GM21528 (cell line): ENCODE results near the gene MLPH.

Experiments used
- ATAC-seq: cut with Tn5 transposase; IDR thresholded peaks from one replicate; pipeline ENCODE4 v1.9.1; 2021; ENCODE audit warnings: mild to moderate bottlenecking, moderate library complexity; ENCODE audit not compliant: unreplicated experiment, low FRiP score

MLPH gene

GRCh38 chr2:237538001-237538720 is 51.1 kb downstream of the MLPH start:
- ATAC-seq, result no peak

DNA sequence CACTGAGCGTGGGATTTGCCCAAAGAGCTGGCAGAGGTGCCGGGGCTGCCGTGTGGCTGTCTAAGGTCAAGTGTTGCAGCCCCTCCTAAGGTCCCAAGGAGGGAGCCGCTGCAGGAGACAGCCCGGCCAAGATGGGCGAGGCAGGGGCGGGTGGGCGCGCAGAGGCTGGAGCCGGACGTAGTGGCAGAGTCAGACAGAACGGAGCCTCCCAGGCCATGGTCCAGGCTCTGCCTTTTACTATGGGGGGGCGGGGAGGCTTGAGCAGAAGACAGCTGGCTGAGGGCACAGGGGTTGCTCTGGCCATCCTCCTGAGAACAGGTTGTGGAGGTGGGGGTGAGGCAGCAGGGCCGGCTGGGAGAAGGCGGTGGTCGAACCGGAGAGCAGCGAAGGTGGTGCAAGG is 51.9 kb downstream of the MLPH start:
- no peak for ATAC-seq

DNA sequence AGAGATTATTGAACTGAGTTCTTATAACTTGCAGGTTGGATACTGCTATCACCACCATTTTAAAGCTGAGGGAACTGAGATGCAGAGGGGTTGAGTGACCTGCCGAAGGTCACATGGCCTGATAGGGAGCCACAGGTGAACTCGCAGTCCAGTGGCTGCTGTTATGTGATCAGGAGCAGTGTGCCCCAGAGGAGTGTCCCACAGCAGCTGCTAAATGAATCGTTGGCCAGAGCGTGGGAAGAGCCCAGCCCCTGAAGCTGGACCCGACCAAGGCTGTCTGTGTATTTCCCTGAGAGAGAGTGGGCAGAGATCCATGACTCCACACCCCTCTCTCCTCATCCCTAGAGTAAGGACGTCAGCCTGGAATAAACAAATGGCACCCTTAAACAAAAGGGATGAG is 52.6 kb downstream of the MLPH start:
- ATAC-seq, result no peak

- ATAC-seq, result no peak
Observed at GRCh38 chr2:237540223-237540775, 53.2 kb downstream of the MLPH start.

DNA sequence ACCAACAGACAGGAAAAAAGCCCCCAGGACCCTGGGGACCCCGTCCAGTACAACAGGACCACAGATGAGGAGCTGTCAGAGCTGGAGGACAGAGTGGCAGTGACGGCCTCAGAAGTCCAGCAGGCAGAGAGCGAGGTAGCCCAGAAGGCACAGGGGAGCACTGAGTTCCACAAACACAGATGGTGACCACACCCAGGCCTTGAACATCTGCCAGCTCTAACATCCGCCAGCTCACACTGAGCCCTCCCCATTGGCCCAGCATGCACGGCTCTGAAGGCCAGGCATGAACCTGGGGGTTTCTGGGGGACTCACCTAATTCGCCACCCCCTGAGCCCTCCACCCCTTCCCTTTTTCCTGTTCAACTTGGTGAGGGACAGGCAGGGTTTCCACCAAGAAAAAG is 53.8 kb downstream of the MLPH start:
- no peak for ATAC-seq

DNA sequence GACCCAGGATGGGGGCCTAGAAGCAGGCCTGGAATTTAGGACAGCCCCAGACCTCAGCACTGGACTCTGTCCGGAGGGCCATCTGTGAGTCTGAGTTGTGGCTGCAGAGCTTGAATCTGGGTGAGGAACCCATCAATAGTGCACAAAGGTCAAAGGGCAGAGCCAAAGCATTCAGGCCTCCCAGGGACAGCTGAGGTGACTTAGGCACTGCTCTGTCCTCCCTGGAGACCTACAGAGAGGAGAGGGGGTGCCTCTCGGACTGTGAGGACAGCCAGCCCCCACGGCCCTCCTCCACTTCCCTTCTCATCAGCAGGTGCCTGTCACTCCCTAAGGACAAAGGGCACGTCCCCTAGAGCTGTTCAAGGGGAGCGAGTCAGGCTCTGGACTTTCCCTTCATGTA is 54.2 kb downstream of the MLPH start:
- no peak for ATAC-seq

DNA sequence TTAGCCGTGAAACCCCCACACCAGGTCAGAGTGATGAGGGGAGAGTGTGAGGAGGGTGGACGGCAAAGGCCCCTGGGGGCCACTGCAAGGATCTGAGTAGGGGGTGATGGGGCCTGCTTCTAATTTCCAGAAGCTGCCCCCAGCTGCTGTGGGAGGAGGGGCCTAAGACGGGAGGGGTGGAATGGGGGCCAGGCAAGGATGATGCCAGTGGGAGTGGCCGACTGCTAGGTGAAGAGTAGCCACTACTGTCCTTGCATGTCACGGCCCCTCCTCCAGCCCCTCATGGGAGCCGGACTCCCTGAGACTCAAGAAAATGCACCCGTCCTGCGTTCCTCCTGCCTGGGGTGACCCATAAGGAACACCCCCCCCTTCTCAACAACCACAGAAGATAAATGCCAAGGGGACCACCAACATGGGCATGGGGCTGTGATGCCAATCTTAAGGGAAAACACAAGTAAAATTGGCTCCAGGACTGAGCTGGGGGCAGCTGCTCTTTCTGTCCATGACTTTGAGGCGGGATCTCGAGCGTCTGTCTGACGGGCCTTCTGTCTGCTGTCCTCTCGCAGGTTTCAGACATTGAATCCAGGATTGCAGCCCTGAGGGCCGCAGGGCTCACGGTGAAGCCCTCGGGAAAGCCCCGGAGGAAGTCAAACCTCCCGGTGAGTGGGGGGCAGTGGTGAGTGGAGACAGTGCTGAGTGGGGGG is 55.1 kb downstream of the MLPH start:
- ATAC-seq, result no peak

DNA sequence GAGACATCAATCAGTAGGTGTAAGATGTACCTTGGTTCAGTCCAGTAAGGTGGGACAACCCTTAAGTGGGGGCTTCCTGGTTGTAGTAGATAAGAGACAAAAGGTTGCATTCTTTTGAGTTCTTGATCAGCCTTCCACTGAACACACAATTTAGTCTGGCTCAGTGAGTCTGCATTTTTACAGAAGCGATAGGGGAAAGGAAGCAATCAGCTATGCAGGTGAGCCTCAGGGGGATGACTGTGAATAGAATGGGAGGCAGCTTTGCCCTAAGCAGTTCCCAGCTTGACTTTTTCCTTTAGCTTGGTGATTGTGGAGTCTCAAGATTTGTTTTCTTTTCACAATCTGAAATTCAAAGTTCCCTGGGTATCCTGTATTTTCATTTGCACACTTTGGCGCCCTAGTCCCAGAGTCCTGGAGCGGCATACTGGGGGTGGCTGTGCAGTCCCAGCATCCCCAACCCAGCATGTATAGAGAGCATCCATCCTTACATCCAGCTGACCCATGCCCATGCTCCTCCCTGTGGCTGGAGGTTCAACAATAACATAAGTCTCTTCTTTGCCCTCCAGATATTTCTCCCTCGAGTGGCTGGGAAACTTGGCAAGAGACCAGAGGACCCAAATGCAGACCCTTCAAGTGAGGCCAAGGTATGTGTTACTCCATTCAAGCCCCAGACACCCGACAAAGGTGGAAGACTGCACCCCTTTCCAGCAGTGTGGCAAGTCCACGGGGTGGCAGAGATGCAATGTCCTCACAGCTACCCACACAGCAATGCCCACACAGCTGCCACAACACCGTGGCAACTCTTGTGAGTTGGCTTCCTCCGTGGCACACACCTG is 59.2 kb downstream of the MLPH start:
- no peak for ATAC-seq

- no peak for ATAC-seq
Observed at GRCh38 chr2:237546876-237547395, 59.9 kb downstream of the MLPH start.

DNA sequence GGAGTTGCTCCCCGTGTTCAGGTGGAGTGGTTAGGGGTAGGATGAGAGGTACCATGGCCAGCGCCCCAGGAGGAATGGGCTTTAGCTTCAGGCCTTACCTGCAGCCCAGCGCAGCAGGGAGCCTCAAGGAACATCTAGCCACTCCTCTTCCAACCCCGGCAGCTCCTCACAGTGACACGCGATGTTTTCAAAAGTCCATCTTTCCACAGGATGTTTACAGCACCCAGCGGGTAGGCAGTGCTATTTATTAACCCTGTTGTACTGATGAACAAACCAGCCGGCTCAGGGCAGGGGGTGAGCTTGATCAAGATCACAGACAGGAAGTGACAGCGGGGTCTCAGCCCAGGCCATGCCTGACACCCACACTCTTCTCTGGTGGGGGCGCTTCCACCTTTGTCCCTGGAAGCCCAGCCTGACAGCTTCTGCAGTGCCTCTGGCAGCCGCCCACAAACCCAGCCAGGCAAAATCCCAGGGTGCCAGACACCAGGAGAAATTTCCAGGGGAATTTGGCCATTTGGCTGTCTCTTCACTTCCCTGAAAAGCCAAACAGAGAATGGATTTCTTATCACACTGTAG is 60.9 kb downstream of the MLPH start:
- no peak for ATAC-seq

DNA sequence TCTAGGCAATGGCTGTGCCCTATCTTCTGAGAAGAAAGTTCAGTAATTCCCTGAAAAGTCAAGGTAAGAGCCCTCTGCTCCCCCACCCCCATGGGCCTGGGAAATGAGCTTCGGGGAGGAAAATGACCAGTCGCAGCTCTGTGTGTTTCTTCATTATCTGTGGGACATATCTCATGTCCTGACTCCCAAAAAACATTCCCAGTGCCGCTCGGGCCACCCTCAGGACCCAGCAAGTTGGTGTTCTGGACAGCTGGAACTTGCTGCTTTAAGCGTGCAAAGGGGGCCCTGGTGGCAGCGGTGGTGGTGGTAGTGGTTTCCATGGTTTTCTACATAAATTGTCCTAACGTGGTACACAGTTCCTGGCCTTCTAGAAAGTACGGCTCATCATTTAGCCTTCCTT is 62.2 kb downstream of the MLPH start:
- no peak for ATAC-seq

DNA sequence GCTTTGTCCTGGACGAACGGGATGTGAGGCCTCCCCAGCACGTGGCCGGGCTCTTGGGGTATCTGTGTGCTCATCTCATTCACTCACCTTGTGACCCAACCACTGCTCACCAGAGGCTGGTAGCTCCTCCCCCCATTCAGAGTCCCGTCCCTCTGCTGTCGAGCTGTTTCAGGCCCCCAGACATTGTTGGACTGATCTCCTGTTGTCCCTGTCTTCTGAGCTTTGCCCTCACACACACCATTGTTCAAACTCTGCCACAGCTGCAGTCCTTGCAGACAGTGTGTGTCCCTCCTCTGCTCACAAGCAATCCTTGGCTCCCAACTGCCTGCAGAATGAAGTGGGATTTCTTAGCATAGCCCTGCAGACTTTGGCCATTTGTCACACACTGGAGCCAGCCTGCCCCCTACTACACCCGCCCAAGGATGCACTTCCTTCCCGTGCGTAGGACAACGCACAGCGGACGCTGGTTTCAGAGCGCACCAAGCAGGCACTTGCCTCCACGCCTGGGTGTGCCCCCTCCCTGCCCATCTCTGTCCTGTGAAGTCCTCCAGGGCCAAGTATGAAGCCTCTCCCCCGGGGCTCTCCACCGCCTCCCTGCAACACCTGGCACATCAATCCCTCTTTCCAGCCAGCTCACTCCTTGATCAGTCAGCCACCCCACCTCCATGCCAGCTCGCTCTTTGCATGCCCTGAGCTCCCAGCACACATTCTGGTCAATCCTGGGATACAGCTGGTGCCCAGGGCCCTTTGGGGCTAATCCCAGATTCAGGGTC is 62.8 kb downstream of the MLPH start:
- ATAC-seq, result no peak

- ATAC-seq, result no peak
Observed at GRCh38 chr2:237551071-237551574, 64.1 kb downstream of the MLPH start.

GRCh38 chr2:237552908-237553307 is 65.9 kb downstream of the MLPH start:
- ATAC-seq, result no peak

DNA sequence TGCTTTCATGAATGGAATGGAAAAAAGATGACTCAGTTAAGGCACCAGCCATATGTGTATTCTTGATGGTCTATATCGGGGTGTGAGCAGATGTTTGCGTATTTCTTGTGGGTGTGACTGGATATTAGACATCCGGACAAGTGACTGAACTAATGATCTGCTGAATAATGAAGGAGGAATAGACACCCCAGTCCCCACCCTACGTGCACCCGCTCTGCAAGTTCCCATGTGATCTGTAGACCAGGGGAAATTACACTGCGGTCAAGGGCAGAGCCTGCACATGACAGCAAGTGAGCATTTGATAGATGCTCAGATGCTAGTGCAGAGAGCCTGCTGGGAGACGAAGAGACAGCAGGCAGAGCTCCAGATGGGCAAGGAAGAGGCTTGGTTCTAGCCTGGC is 66.9 kb downstream of the MLPH start:
- no peak for ATAC-seq

- no peak for ATAC-seq
Observed at GRCh38 chr2:237555560-237555959, 68.5 kb downstream of the MLPH start.

GRCh38 chr2:237556773-237557632 is 70.0 kb downstream of the MLPH start:
- ATAC-seq, result peak; percentile 79

DNA sequence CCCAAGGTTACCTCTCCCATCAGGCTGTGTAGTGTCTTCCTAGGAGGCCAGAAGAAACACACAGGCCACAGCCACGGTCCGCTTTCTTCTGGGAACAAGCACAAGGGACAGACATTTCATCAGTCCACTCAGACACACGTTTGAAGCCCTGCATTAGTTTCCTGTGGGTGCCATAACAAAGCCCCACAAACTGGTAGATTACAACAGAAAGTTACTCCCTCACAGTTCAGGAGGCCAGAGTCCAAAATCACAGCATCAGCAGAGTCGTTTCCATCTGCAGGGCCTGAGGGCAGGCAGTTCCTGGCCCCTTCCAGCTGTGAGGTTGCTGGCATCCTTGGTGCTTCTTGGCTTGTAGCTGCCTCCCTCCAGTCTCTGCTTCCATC is 70.6 kb downstream of the MLPH start:
- peak; percentile 13 for ATAC-seq
